KBM-7 (cell line): ENCODE data around the gene COA5.
"Not testable (repeated sequence)": the region's sequence is repeated elsewhere in the genome, so short reads cannot be mapped to it uniquely, and the experiment has no call there.

Source experiments
- DNase-seq: peaks from one replicate; pipeline ENCODE4 v3.0.0-alpha.2; 2015
- in situ Hi-C: fragments of 300-500 bp; cut with MboI; formaldehyde crosslinking; loops from 2 replicates; pipeline ENCODE4 v1.14.3; 2020; ENCODE audit warnings: low sequenced_read_pairs, low pct_unique_long_range_greater_than_20kb, mixed read lengths

Gene COA5

GRCh38 chr2:98608962-98609604 lies 771 bp upstream of the COA5 start:
- in situ Hi-C loops, result no loop called here
- peak; percentile 15 for DNase-seq

- in situ Hi-C loops, result no loop called here
- DNase-seq, result peak; percentile 32
Measured at GRCh38 chr2:98607741-98608115, 584 bp downstream of the COA5 start.

GRCh38 chr2:98607104-98607503 lies 1.2 kb downstream of the COA5 start:
- in situ Hi-C loops, result no loop called here
- peak; percentile 30 for DNase-seq

GRCh38 chr2:98606431-98606830 lies 1.9 kb downstream of the COA5 start:
- in situ Hi-C loops, result no loop called here
- DNase-seq, result no peak

- DNase-seq, result no peak
- in situ Hi-C loops, result no loop called here
Measured at GRCh38 chr2:98605076-98605475, 3.2 kb downstream of the COA5 start.

DNA sequence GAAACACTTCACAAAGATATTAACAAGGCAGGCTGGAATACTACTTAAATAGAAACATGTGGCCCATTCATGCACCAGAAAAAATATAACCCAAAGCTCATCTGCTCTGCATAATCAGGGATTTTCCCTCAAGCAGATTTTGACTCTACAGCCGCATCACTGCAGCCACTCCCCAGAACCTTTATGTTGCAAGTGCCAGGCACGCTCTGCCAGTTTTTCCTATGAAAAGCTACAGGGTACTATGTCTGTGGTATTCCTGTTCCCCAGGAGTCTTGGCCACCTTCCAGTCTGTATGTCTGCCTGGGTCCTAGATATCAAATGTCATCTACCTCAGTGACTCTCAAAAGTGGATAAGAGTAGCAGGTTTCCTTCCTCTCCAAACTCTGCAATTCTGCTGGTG lies 3.8 kb downstream of the COA5 start:
- in situ Hi-C loops, result no loop called here

GRCh38 chr2:98601532-98602132 lies 6.7 kb downstream of the COA5 start:
- in situ Hi-C loops, result no loop called here
- DNase-seq, result peak; percentile 55

More for the DNA sequence above, 3.8 kb downstream of the COA5 start:
- no peak for DNase-seq

DNA sequence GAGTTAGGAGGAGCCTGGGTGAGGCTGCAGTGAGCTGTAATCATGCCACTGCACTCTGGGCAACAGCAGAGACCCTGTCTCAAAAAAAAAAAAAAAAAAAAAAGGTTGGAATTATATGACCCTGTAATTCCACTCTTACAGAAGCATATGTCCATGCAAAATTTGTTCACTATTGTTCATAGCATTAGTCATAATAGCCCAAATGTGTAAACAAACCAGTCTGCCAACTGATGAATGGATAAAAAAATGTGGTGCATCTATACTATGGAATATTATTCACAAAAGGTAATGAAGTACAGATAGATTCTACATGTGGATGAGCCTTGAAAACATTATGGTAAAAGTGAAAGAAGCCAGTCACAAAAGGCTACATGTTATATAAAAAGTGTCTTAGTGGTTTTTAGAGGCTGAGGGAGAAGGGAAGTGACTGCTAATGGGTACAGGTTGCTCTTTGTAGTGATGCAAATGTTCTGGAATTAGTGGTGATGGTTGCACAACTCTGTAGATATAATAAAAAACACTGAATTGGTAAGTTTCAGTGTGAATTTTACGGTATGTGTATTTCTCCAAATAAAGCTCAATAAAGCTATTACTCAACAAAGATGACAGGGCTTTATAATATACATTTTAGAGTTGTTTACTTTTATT lies 9.4 kb downstream of the COA5 start:
- in situ Hi-C loops, result no loop called here
- no peak for DNase-seq

GRCh38 chr2:98594665-98595064 lies 13.6 kb downstream of the COA5 start:
- DNase-seq, in situ Hi-C loops: not testable (repeated sequence)

DNA sequence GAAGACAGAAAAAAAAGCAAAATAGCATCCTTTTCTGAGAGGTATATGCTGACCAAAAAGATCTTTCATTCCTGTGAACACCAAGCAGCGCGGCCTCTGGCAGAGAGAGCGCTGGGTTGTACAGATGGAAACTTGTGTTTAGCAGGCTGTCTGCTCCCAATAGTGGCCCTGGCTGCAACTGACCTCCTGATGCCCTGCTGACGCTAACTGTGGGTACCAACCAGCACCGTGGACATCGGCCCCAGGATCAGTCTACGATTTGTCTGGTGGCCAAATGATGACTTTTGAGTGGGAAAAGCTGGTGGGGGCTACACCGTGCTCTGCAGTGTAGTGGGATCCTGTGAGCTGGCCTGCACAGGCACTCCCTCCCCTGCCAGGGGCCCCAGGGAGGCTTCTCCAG lies 15.7 kb downstream of the COA5 start:
- in situ Hi-C loops, result no loop called here
- DNase-seq, result no peak

GRCh38 chr2:98589489-98589888 lies 18.8 kb downstream of the COA5 start:
- no peak for DNase-seq
- in situ Hi-C loops, result no loop called here

GRCh38 chr2:98588880-98589431 lies 19.4 kb downstream of the COA5 start:
- no peak for DNase-seq
- in situ Hi-C loops, result no loop called here

GRCh38 chr2:98586551-98587140 lies 21.7 kb downstream of the COA5 start:
- in situ Hi-C loops, result no loop called here
- no peak for DNase-seq

GRCh38 chr2:98585386-98585785 lies 22.9 kb downstream of the COA5 start:
- in situ Hi-C loops, result no loop called here
- DNase-seq, result no peak

GRCh38 chr2:98583816-98584618 lies 24.3 kb downstream of the COA5 start:
- DNase-seq, result no peak
- in situ Hi-C loops, result no loop called here

DNA sequence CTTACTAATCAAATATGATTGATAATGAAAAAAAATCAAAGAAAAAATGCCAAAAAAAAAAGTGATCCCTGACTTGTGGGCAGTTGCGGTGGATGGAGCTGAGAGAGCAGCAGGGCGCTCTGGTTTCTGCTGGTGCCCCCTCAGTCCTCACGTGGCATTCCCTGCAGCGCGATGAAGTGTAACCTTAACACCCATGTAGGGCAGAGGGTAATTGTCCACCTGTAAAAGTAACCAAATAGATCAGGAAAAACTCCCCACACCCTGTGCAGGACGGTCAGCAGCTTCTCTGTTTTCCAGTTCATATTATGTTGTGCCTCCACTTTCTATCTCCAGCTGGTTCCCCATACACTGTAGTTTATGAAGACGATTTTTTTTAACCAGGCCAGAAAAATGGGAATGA lies 25.0 kb downstream of the COA5 start:
- in situ Hi-C loops, result no loop called here
- DNase-seq, result no peak

GRCh38 chr2:98582523-98582922 lies 25.8 kb downstream of the COA5 start:
- DNase-seq, result no peak
- in situ Hi-C loops, result no loop called here

GRCh38 chr2:98580656-98581284 lies 27.5 kb downstream of the COA5 start:
- in situ Hi-C loops, result no loop called here
- no peak for DNase-seq

DNA sequence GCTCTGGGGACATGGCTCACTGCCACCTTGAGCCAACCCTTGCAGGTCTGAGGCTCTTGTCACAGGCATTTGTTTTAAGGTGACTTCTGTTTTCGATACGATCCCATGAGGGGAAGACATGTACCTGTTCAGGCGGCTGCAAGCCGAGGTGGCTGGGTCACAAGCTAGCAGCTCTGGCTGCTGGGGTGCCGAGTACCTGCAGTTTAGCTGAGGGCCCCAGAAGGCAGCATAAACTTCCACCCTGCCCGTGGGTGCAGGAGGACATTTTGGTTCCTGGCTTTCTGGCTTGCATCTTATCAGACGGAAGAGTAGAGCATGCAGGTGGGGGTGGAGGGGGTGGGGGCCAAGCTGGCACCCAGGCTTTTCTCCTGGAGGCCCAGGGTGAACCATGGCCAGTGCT lies 28.4 kb downstream of the COA5 start:
- in situ Hi-C loops, result no loop called here
- no peak for DNase-seq
